Measurements from ENCODE around the gene MRPL11.

Gene MRPL11

DNA sequence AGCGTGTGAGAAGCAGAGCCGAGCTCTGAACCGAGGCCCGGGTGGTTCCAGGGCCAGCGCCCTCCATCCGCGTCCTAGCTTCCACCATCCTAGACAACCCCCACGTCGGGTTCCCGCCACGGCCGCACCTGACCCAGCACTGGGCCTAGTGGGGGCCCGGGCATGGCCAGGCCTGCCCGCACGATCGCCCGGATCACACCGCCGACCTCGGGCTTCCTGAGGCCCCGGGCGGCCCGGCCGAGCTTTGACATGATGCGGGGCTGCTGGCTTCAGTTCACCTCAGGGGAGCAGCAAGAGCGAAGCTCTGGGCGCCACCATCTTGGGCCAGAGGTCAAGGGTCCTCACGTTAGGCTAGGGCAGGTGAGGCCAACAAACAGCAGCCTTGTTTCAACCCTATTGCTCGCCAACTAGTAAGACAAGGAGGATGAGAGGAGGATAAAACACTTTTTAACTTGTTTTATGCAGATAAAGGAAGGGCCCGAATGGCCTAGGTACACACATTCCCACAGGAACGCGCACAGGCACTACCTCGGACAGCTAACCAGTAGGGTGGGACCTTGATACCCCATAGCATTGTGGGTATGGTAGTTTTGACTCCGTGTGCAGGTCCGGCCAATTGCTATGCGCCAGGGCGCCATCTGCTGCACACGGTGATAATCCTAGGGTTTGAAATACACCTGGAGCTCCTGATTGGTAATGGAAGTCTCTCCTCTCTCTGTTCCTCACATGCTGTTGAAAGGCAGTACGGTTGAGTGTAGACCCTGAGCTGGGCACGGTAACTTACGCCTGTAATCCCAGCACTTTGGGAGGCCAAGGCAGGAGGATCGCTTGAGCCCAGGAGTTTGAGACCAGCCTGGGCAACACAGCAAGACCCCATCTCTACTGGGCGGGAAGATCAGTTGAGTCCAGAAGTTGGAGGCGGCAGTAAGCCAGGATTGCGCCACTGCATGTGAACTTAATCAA is at the start of gene MRPL11:
Gene MRPL11, minus strand, starts transcription at position 345 of the 963 bp plus-strand sequence. Its CDS starts 94 bp downstream, at position 251.
- DNase-seq (ENCODE audit: low read depth in 1 of 2, low spot score in 1 of 2) = peak; percentile 71 to 84

DNA sequence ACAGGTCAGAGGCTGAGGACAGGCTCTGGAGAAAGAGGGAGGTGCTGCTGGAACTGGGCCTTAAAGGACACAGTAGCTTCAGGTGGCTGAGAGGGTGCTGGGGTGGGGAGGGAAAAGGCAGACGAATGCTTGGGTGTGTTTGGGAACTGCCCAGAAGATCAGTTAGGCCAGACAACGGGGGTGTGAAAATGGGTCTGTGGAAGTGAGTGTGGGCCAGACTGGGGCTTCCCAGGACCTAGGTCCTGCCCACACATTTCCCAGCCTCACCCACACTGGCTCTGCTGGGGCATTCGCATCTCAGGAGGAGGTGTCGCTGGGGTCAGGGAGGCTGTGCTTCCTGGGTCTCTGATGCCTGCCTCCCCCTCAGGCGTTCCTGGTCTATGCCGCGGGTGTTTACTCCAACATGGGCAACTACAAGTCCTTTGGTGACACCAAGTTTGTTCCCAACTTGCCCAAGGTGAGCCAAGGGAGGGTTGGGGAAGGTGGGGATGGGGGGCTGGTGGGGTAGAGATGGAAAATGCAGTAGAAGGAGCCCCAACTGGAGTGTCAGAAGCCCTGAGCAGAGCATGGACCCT is 46.2 kb upstream of the MRPL11 start:
- no peak for DNase-seq (ENCODE audit: low read depth in 1 of 2, low spot score in 1 of 2)

DNA sequence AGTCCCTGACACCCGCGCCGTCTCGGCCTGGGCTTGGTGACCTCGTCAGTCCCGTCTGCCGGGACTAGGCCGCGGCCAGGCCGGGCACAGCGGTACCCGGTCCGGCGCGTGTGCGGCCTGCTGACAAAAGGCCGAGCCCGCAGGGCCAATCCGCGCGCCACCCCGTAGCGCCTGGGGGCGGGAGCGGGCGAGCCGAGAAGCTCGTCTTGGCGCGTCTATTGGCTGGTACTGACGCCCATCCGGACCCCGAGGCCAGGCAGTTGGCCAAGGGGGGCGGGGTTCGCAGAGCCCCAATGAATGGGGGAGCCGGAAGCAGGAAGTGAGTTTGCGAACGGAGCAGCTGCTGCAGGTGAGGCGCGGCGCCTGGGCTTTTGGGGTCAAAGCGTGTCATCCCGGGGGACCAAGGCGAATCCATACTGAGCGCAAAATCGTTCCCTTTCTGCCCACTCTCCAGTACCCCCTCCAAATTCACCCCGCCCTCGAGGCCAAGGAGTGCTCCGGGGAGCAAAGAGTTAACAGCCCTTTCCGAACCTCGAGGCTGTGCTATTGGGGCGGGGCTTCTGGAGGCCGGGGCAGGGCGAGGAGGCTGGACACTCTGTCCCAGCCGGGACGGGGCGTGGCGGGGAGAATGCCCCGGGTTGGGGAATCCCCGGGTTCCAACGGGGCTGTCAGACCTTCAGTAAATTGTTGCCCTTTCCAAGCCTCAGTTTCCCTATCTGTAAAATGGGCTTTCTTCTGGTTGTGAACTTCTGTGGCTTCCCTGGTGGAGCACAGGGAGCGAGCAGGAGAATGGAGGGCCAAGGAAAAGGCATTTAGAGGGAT is 41.7 kb upstream of the MRPL11 start, which contains the start of gene DPP3:
Gene DPP3, plus strand, starts transcription at position 318 of the 822 bp plus-strand sequence. CDS start 1,767 bp downstream, outside the sequence.
- DNase-seq (ENCODE audit: low read depth in 1 of 2, low spot score in 1 of 2) = peak; percentile 86 to 92

DNA sequence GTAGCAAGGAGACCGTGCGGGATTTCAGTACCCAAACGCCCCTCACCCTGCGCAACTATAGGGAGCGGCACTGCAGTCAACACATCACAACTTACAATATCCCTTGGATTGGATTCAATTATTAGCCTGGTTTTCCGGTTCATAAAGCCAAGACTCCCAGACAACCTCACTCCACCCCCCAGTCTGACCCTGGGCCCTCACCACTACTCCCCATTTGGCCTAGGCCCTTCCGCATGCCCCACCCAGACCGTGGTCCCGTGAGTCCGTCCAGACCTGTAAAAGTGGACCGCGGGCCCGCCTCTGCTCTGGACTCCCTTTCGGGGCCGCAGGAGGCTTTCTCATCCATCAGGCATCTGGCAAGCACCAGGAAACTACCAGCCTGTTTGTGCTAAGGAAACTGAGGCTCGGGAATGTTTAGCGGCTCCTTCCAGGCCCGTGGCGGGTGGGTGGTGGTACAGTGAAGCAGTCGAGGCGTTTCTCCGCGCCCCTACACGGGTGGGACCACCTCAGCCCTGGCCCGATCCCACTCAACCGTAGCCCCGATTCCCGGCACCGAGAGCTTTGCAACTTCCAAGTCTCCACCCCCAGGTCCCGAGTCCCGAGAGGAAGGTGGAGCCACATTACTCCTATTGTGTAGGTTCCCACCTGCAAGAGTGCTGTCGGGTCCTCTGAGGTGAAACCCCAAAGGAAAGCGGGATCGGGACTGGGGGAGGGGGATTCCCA is 40.9 kb upstream of the MRPL11 start:
- DNase-seq (ENCODE audit: low read depth in 1 of 2, low spot score in 1 of 2) = no peak

DNA sequence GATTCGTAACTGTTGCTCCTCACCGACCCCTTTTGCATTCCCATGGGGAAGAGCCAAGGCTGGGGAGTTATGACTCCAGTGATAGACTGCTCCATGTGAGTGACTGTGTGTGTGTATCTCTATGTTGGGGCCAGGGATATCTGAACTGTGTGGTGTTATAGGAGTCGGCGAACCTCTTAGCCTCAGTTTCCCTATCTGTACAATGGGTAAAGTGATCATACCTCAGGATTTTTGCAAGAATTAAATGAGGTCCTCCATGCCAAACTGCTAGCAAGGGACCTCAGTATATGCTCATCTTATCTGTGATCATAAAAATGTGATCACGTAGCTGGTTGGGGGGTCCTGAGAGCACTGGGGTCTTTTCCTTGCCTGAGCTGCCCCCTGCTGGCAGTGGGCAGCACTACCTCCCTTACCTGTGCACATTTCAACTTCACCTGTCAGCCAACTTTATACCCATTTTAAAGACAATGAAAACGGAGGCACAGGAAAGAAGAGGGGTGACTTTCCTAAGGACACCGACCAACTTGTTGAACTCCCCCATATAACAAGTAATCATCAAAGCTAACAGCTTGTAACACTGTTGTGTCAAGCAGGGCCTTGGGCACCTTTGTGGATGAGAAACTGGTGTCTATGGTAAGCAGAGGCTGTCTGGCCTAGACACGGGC is 40.2 kb upstream of the MRPL11 start:
- DNase-seq (ENCODE audit: low read depth in 1 of 2, low spot score in 1 of 2) = no peak

DNA sequence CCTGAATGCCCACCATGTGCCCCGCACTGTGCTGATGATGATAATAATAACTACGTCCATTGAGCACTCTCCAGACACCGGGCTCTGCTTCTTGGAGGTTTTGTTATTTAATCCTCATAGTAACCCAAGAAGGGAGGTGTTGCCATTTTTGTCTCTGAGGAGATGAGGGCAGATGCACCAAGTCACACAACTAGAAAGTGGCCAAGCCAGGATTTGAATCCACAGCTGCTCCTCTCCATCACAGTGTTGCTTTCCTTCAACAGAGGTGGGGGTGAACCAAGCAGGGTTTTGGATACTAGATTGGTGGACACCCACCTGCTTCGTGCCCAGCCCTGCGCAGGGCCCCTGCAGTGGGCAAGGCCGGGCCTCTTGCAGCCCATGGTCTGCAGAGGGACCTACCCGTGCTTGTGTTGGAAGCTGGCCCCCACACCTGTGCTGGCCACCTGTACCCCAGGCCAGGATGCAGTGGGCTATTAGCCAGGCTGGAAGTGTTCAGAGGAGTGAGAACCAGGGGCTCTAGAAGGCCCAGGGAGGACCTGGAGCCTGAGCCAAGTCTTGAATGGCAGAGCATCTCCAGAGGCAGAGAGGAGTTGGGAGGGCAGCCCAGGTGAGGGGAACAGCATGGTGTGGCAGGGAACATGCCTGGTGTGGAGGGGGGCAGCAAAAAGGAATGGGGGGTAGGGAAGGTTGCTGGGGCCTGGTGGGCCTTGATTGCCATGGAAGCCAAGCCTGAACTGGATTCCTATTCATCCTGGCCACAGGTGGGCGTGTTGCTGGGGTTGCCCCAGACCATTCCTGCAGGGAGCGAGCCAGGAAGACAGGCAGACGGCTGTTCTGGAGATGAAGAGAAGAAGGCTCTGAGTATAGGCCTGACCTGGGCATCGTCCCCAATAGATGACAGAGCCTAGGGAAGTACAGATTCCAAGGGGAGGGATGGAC is 38.9 kb upstream of the MRPL11 start:
- no peak for DNase-seq (ENCODE audit: low read depth in 1 of 2, low spot score in 1 of 2)

DNA sequence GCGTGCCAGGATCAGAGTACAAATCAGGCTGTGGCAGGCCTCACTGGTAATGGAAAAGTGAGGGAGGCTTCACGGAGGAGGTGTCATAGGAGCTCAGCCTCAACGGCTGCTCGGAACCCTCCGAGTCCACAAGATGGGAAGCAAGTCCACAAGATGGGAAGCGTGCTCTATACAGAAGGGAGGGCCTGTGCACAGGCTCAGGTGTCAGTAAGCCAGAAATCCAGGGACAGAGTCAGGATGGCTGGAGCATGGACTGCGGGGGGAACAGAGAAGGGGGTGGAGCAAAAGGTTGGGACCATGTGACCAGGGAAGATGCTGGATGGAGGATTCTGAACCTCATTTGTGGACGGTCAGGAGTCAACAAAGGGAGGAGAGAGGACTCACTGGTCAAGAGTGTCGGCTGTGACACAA is 38.2 kb upstream of the MRPL11 start:
- no peak for DNase-seq (ENCODE audit: low read depth in 1 of 2, low spot score in 1 of 2)

DNA sequence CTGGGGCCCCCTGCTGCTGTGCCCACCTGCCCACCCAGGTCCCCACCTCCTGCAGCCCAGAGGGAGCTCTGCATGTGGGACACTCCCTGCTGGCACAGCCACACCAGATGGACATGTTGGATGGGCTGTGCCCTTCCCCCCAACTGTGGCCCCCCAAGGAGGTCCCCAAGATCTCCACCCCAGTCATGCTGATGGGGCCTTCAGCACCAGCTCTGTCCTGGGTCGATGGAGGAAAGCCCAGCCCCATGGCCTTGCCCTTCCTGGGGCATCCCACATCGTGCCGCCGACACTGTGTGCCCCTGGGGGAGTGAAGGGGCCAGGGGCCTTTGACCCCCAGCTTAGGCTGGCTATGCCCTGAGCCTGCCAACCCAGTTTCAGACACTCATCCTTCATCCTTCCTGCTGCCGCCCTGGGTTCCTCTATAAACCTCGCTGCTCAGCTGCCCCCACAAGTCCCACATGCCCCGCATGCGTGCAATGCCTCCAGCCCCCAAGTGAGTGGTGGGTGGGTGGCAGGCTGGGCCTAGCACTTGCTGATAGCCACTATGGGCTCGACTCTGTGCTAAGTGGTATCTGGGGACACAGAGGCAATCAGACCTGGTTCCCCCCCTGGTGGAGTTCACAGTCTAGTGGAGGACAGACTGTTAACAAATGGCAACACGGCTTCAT is 37.7 kb upstream of the MRPL11 start:
- DNase-seq (ENCODE audit: low read depth in 1 of 2, low spot score in 1 of 2) = no peak

DNA sequence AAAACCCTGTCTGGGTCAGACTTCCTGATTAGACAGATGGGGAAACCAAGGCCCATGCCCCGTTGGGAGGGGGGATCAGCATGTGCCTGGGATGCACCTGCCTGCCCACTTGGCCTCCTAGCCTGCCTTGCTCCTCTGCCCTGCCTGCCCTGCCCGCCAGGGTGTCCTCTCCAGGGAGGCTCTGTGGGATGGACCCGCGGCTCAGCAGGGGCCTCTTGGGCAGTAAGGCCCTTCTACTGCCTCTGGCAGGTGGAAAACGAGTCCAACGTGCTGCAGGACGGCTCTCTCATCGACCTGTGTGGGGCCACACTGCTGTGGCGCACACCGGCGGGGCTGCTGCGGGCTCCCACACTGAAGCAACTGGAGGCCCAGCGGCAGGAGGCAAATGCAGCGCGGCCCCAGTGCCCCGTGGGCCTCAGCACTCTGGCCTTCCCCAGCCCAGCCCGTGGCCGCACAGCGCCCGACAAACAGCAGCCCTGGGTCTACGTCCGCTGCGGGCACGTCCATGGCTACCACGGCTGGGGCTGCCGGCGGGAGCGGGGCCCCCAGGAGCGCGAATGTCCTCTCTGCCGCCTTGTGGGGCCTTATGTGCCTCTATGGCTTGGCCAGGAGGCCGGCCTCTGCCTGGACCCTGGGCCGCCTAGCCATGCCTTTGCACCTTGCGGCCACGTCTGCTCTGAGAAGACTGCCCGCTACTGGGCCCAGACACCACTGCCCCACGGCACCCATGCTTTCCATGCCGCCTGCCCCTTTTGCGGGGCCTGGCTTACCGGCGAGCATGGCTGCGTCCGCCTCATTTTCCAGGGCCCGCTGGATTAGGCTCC is 36.9 kb upstream of the MRPL11 start:
- no peak for DNase-seq (ENCODE audit: low read depth in 1 of 2, low spot score in 1 of 2)

DNA sequence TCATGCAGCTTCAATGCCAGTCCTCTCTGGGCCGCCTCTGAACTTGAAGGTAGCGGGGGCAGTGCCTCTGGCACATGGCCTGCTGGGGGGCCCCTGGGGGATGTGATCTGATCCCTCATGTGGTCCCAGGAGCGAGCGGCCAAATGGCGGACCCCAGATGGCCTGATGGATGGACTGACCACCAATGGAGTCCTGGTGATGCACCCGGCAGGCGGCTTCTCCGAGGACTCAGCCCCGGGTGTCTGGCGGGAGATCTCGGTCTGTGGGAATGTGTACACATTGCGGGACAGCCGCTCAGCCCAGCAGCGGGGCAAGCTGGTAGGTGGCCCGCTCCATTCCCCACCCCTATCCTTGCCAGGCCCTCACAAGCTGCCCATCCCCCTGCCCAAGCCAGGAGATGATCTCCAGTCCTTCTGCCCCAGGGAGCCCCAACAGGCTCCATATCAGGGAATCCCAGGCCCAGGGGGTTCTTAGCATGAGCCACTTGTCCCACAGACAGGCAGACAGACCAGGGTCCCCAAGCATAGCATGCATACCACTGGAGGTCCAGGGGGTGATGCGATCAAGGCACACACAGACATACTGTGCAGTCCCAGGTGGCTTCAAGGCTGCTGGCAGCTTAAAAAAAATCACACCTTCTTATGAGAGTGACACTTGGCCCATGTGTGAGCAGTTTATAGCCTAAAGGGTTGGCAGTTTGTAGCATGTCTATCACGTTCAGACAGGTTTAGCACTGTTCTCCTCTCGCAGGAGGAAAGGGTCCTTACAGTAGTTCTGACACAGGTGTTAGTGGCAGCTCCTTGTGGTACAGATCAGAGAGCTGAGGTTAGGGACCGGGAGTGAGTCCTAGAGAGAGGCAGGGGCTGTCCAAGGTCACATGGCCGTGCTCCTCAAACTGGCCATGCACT is 35.2 kb upstream of the MRPL11 start:
- DNase-seq (ENCODE audit: low read depth in 1 of 2, low spot score in 1 of 2) = no peak

DNA sequence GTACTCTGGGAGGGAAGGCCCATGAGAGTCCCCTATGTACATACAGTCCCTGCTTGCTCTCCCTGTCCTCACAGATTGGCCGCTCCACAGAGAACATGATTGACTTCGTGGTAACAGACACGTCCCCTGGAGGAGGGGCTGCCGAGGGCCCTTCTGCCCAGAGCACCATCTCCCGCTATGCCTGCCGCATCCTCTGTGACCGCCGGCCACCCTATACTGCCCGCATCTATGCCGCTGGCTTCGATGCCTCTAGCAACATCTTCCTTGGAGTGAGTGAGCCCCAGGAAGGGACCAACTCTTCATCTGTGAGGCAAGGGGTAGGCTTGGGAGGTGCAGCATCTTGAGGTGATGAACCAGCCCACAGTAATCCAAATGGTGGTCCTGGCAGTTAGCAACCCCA is 34.5 kb upstream of the MRPL11 start:
- DNase-seq (ENCODE audit: low read depth in 1 of 2, low spot score in 1 of 2) = no peak

DNA sequence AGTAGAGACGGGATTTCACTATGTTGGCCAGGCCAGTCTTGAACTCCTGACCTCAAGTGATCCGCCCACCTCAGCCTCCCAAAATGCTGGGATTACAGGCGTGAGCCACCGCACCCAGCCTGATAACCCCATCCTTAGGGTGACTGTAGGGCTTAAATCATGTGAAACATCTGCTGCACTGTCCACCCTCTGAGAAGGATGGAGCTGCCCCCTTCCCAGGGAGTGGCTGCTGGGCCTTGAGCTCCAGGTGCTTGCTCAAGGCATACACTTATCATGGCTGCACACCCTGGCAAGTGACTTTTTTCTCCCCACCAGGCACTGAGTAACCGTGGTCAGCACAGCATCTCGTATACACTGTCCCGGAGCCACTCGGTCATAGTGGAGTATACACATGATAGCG is 33.4 kb upstream of the MRPL11 start:
- no peak for DNase-seq (ENCODE audit: low read depth in 1 of 2, low spot score in 1 of 2)

DNA sequence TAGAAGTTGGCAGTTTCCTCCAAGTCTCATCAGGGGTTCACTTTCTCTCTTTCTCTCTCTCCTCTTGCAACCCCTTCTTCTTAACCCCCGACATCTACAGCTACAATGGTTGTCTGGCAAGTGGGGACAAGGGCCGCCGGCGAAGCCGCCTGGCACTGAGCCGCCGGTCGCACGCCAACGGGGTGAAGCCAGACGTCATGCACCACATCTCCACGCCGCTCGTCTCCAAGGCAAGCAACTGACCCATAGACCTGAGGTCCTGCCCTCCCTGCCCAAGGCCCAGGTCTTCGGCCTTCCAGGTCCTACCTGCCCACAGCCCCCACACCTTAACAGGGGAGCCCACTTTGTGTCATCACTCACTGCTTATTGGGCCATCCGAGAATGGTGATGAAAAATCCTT is 32.5 kb upstream of the MRPL11 start:
- DNase-seq (ENCODE audit: low read depth in 1 of 2, low spot score in 1 of 2) = no peak

DNA sequence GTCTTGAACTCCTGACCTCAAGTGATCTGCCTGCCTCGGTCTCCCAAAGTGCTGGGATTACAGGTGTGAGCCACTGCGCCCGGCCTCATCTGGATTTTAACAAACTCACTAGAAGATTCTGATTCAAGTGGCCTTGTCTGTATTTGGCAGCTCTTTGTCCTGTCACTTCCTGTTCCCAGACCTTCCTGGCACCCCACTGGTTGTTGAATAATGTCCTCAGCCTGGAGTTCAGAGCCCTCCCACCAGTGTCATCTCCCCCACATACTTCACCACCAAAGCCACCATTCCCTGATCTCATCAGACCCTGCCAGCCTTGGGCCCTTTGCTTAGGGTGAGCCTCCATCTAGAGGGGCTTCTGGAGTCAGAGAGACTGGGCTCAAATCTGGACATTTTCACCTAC is 31.4 kb upstream of the MRPL11 start:
- no peak for DNase-seq (ENCODE audit: low read depth in 1 of 2, low spot score in 1 of 2)

DNA sequence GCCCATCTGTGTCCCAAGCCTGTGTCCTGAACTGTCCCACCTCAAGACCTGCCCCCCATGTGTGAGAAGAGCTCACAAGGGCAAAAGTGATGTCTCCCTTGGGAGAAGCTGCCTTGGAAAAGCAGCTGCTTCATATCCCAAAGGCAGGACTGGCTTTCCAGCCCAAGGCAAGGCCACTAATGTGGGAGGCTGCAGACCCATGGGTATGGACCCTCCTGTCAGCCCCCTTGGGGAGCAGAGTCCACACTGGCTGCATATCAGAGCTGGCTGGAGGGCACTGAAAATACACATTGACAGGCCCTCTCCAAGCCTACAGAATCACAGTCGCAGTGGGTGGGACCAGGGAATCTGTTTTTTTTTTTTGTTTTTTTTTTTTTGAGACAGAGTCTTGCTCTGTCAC is 30.8 kb upstream of the MRPL11 start:
- DNase-seq (ENCODE audit: low read depth in 1 of 2, low spot score in 1 of 2) = no peak

DNA sequence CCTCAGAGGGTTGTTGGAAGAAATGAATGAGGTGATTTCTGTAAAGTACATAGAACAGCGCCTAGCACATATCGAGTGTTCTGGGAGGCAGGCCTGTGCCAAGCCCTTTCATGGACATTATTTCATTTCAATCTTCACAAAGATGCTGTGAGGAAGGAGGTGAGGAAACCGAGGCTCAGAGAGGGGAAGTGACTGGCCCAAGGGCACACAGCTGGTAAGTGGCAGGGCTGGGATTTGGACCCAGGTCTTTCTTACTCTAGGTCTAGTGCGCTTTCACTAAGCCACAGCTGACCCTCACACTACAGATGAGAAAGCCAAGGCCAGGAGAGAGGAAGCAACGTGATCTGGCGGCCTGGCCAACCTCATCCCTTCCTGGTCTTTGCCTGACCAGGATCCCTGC is 30.0 kb upstream of the MRPL11 start:
- no peak for DNase-seq (ENCODE audit: low read depth in 1 of 2, low spot score in 1 of 2)

DNA sequence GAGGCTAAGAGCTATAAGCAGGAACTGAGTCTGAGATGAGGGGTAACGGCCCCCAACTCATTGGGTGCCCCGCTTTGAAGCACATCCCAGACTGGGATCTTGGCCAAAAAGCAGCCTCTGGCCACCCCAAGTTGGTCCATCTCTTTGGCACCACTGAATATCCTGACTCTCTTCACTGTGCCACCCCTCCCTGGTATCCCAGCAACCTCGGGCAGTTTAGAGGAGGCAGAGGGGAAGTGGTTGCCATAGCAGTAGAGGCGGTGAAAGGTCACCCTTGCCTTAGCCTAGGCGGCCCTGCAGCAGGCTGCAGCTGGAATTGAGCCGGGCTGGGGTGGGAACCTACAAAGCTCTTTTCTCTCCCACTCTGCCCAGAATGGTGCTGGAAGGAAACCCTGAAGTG is 29.1 kb upstream of the MRPL11 start:
- no peak for DNase-seq (ENCODE audit: low read depth in 1 of 2, low spot score in 1 of 2)
